Mesendoderm (in vitro differentiated cells): ENCODE measurements around the gene FEZ2.

Experiments used
- DNase-seq: peaks from one replicate; pipeline ENCODE4 v3.0.0; 2013
- H2AK5ac ChIP-seq: 2 replicates; pipeline ENCODE4 v1.6.1; 2013; ENCODE audit warnings: low read length, inconsistent platforms
- H2BK120ac ChIP-seq: 2 replicates; pipeline ENCODE4 v1.6.1; 2013; ENCODE audit warnings: low read depth, mild to moderate bottlenecking, low read length, moderate library complexity, mixed read lengths
- H2BK15ac ChIP-seq: replicated peaks from 2 replicates; pipeline ENCODE4 v1.6.1; 2013; ENCODE audit warnings: low read depth, mild to moderate bottlenecking, moderate library complexity
- H2BK5ac ChIP-seq: 2 replicates; pipeline ENCODE4 v1.6.1; 2013; ENCODE audit warnings: low read length, inconsistent platforms
- H3K18ac ChIP-seq: 2 replicates; pipeline ENCODE4 v1.6.1; 2013; ENCODE audit warnings: mild to moderate bottlenecking, low read length, mixed read lengths
- H3K23ac ChIP-seq: one replicate; pipeline ENCODE4 v1.6.1; 2013; ENCODE audit warnings: low read length
- H3K27ac ChIP-seq: 2 replicates; pipeline ENCODE4 v1.5.1; 2013; ENCODE audit warnings: low read depth, mild to moderate bottlenecking, inconsistent platforms, low read length, moderate library complexity
- H3K27me3 ChIP-seq: 2 replicates; pipeline ENCODE4 v1.6.1; 2013; ENCODE audit warnings: low read length, control low read depth, mild to moderate bottlenecking, inconsistent platforms; ENCODE audit not compliant: insufficient read depth, poor library complexity
- H3K36me3 ChIP-seq: 2 replicates; pipeline ENCODE4 v1.6.1; 2013; ENCODE audit warnings: low read length, inconsistent platforms; ENCODE audit not compliant: control insufficient read depth, insufficient read depth
- H3K4ac ChIP-seq: one replicate; pipeline ENCODE4 v1.6.1; 2013; ENCODE audit warnings: low read depth, mild to moderate bottlenecking, low read length, moderate library complexity
- H3K4me1 ChIP-seq: 2 replicates; pipeline ENCODE4 v1.6.1; 2013; ENCODE audit warnings: low read depth, low read length, inconsistent platforms; ENCODE audit not compliant: control insufficient read depth
- H3K4me2 ChIP-seq: 2 replicates; pipeline ENCODE4 v1.6.1; 2013; ENCODE audit warnings: low read length
- H3K4me3 ChIP-seq: 2 replicates; pipeline ENCODE4 v1.5.1; 2013; ENCODE audit warnings: mild to moderate bottlenecking, low read length
- H3K56ac ChIP-seq: one replicate; pipeline ENCODE4 v1.6.1; 2013; ENCODE audit warnings: low read length
- H3K79me1 ChIP-seq: 2 replicates; pipeline ENCODE4 v1.6.1; 2013; ENCODE audit warnings: low read length, inconsistent platforms
- H3K79me2 ChIP-seq: 2 replicates; pipeline ENCODE4 v1.6.1; 2013; ENCODE audit warnings: mild to moderate bottlenecking, low read length; ENCODE audit not compliant: control insufficient read depth, insufficient read depth
- H3K9ac ChIP-seq: 2 replicates; pipeline ENCODE4 v1.6.1; 2013; ENCODE audit warnings: low read length, inconsistent platforms
- H4K5ac ChIP-seq: one replicate; pipeline ENCODE4 v1.6.1; 2013; ENCODE audit warnings: low read length
- H4K8ac ChIP-seq: one replicate; pipeline ENCODE4 v1.6.1; 2013; ENCODE audit warnings: low read depth, mild to moderate bottlenecking, control low read depth, low read length, moderate library complexity
- WGBS: extraction: QIAGEN DNeasy Blood & Tissue Kit; methylation state at CpG from one replicate; pipeline ENCODE4 v1.1.7; 2013; ENCODE audit warnings: low lambda C conversion rate, missing lambda C conversion rate; ENCODE audit not compliant: insufficient coverage; ENCODE audit errors: extremely low coverage; 5-methylcytosine and 5-hydroxymethylcytosine counted together

The FEZ2 gene

DNA sequence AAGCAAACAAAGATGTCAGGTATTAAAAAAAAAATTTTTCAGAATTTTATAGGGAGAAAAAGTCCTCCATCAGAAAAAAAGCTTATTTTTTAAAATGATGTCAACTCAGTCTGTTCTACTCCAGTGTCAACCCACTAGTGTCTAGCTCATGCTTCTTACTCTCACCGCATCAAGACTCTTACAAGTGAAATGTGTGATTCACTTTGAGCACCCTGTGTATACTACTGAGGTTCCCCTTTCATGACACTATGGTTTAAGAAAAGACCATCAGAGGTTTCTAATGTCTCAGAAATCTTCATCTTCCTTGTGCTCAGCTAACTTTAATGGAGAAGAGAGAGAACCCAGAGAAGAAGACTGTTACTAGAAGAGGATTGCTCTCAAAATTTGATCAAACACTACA lies 43.4 kb downstream of the FEZ2 start:
- H4K5ac ChIP-seq = no peak overlapping the region
- H2AK5ac ChIP-seq = no peak overlapping the region
- no peak overlapping the region for H3K23ac ChIP-seq
- H3K27ac ChIP-seq = no peak overlapping the region
- no peak overlapping the region for H2BK5ac ChIP-seq
- no peak overlapping the region for H3K9ac ChIP-seq
- H3K56ac ChIP-seq = no peak overlapping the region
- no peaks in the 10 kb centered on the region for H3K79me2 ChIP-seq
- no CpG with 5 or more reads among the region's 1 CpG for WGBS
- no peak overlapping the region for H3K4me3 ChIP-seq
- H3K18ac ChIP-seq = no peak overlapping the region
- H3K27me3 ChIP-seq = no peaks in the 10 kb centered on the region
- no peak overlapping the region for H2BK120ac ChIP-seq
- H3K4ac ChIP-seq = no peak overlapping the region
- no peaks in the 10 kb centered on the region for H3K36me3 ChIP-seq
- no peak overlapping the region for H4K8ac ChIP-seq
- no peaks in the 10 kb centered on the region for H3K4me1 ChIP-seq
- no peak overlapping the region for H2BK15ac ChIP-seq
- no peaks in the 10 kb centered on the region for H3K79me1 ChIP-seq
- no peak for DNase-seq
- H3K4me2 ChIP-seq = no peak overlapping the region

DNA sequence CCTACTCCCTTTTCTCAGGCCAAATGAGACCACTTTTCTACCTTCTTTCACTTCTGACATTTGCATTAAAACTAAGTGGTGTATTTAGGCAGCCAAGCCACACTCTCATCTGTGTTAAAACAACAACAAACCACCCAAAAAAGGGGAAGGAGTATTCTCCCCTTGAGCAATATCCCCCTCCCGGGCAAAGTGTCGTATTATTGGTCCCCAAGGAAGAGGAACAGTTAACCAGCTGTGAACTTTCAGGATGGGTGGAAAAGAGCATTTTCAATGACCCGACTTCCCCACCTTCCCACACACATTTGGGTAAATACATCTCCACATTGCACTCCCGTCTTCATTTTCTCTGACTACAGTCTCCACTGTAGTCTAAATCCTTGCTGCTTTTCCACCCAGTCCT lies 44.3 kb downstream of the FEZ2 start:
- no peak for DNase-seq
- no peak overlapping the region for H3K4me2 ChIP-seq
- H2AK5ac ChIP-seq = no peak overlapping the region
- H3K56ac ChIP-seq = no peak overlapping the region
- no peak overlapping the region for H3K4me3 ChIP-seq
- H4K5ac ChIP-seq = no peak overlapping the region
- no peak overlapping the region for H2BK5ac ChIP-seq
- H3K18ac ChIP-seq = no peak overlapping the region
- H3K27ac ChIP-seq = no peak overlapping the region
- no peak overlapping the region for H4K8ac ChIP-seq
- H3K4me1 ChIP-seq = no peaks in the 10 kb centered on the region
- H3K9ac ChIP-seq = no peak overlapping the region
- H3K27me3 ChIP-seq = no peaks in the 10 kb centered on the region
- no peaks in the 10 kb centered on the region for H3K79me2 ChIP-seq
- H2BK120ac ChIP-seq = no peak overlapping the region
- no peak overlapping the region for H2BK15ac ChIP-seq
- H3K4ac ChIP-seq = no peak overlapping the region
- H3K36me3 ChIP-seq = no peaks in the 10 kb centered on the region
- H3K23ac ChIP-seq = no peak overlapping the region
- H3K79me1 ChIP-seq = no peaks in the 10 kb centered on the region
- WGBS = no CpG with 5 or more reads among the region's 4 CpGs

DNA sequence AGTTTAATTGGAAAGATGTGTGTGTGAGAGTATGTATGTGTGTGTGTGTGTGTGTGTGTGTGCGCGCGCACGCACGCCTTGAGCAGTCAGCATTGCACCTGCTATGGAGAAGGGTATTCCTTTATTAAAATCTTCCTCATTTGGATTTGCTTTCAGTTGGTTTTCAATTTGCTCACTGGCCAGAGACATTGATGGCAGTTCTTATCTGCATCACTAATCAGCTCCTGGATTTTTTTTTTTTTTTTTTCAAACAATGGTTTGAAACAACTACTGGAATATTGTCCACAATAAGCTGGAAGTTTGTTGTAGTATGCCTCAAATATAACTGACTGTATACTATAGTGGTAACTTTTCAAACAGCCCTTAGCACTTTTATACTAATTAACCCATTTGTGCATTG lies 48.0 kb downstream of the FEZ2 start:
- Histone ChIP-seq H3K18ac (no peak overlapping the region), H4K8ac (no peak overlapping the region), H3K4me2 (no peak overlapping the region), H3K4me1 (no peaks in the 10 kb centered on the region), H3K79me1 (no peaks in the 10 kb centered on the region), H3K56ac (no peak overlapping the region), H2BK15ac (no peak overlapping the region), H2BK5ac (no peak overlapping the region), H2BK120ac (no peak overlapping the region), H2AK5ac (no peak overlapping the region), H3K4ac (no peak overlapping the region), H3K23ac (no peak overlapping the region), H3K9ac (no peak overlapping the region), H3K36me3 (no peaks in the 10 kb centered on the region), H3K4me3 (no peak overlapping the region), H3K79me2 (no peaks in the 10 kb centered on the region), H3K27ac (no peak overlapping the region), H3K27me3 (no peaks in the 10 kb centered on the region), H4K5ac (no peak overlapping the region)
- no peak for DNase-seq
- WGBS = no CpG with 5 or more reads among the region's 5 CpGs

DNA sequence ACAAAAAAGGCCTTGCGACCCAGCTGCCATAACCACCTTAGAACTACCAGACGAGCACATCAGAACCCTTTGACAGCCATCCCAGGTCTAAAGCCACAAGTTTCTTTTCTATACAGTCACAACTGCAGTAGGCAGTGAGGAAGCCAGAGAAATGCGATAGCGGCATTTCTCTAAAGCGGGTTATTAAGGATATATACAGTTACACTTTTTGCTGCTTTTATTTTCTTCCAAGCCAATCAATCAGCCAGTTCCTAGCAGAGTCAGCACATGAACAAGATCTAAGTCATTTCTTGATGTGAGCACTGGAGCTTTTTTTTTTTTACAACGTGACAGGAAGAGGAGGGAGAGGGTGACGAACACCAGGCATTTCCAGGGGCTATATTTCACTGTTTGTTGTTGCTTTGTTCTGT lies 48.8 kb downstream of the FEZ2 start:
- no peaks in the 10 kb centered on the region for H3K79me1 ChIP-seq

DNA sequence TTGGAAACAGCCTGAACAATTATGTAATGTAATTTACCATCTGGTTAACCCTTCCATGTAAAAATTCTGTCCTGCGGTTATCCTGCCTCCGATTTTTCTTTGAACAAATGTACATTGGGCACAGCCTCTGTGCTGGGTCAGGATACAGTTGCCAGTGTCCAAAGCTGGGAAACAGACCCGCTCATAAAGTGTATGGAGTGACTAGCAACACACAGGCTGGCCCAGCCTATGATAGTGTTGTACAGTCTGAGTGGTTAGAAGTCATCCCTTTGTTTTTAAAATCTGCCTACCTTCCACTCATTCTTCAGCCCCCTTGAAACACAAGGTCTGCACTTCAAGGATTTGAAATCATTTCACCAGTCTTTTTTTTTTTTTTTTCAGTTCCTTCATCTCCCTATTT lies 50.1 kb downstream of the FEZ2 start:
- DNase-seq = no peak
- Histone ChIP-seq H3K4me1 (no peaks in the 10 kb centered on the region), H3K56ac (no peak overlapping the region), H2BK120ac (no peak overlapping the region), H2BK5ac (no peak overlapping the region), H3K27ac (no peak overlapping the region), H3K18ac (no peak overlapping the region), H3K36me3 (no peaks in the 10 kb centered on the region), H3K23ac (no peak overlapping the region), H3K4me2 (no peak overlapping the region), H2BK15ac (no peak overlapping the region), H3K4ac (no peak overlapping the region), H2AK5ac (no peak overlapping the region), H3K79me1 (no peaks in the 10 kb centered on the region), H4K8ac (no peak overlapping the region), H3K79me2 (no peaks in the 10 kb centered on the region), H4K5ac (no peak overlapping the region), H3K4me3 (no peak overlapping the region), H3K27me3 (no peaks in the 10 kb centered on the region), H3K9ac (no peak overlapping the region)
- WGBS = no CpG with 5 or more reads among the region's 3 CpGs

More for the DNA sequence above, 48.8 kb downstream of the FEZ2 start:
- Histone ChIP-seq H3K4ac (no peak overlapping the region), H3K4me1 (no peaks in the 10 kb centered on the region), H3K56ac (no peak overlapping the region), H3K79me2 (no peaks in the 10 kb centered on the region), H3K23ac (no peak overlapping the region), H3K36me3 (no peaks in the 10 kb centered on the region), H3K9ac (no peak overlapping the region), H3K4me2 (no peak overlapping the region), H2BK15ac (no peak overlapping the region), H2BK120ac (no peak overlapping the region), H4K5ac (no peak overlapping the region), H2AK5ac (no peak overlapping the region), H3K27ac (no peak overlapping the region), H3K18ac (no peak overlapping the region), H2BK5ac (no peak overlapping the region), H3K4me3 (no peak overlapping the region), H4K8ac (no peak overlapping the region), H3K27me3 (no peaks in the 10 kb centered on the region)
- no CpG with 5 or more reads among the region's 7 CpGs for WGBS
- no peak for DNase-seq

DNA sequence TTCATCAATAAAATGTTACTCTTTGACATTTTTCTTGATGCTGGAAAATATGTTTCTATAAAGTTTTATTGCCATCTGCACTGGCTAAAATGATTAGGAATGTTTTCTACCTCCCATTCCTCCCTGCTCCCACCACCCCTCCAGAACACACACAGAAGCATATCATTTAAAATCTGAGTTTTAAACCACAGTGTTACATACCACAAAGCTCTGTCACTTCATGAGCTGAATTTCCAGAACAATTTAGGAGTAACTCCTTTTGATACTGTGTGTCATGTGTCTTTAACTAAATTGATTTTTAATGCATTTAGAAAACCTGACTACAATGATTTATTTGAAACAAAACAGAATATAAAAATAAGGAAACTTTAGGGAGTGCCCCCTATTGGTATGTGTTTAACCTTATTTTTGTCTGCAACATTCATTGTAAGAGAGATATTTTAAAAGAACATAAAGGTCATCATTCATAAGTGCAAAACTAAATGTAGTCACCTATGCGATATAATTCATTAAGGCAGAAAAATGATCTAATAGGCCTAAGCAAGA lies 52.0 kb downstream of the FEZ2 start:
- Histone ChIP-seq H3K4ac (no peak overlapping the region), H3K23ac (no peak overlapping the region), H2BK5ac (no peak overlapping the region), H2BK15ac (no peak overlapping the region), H2BK120ac (no peak overlapping the region), H2AK5ac (no peak overlapping the region), H3K4me3 (no peak overlapping the region), H4K5ac (no peak overlapping the region), H3K36me3 (no peaks in the 10 kb centered on the region), H3K79me2 (no peaks in the 10 kb centered on the region), H3K27me3 (no peaks in the 10 kb centered on the region), H3K79me1 (no peaks in the 10 kb centered on the region), H4K8ac (no peak overlapping the region), H3K9ac (no peak overlapping the region), H3K18ac (no peak overlapping the region), H3K27ac (no peak overlapping the region), H3K4me2 (no peak overlapping the region), H3K4me1 (no peaks in the 10 kb centered on the region), H3K56ac (no peak overlapping the region)
- no CpG with 5 or more reads among the region's 1 CpG for WGBS
- DNase-seq = no peak
